Cardiac fibroblast (primary cell): ENCODE results near the gene PAF1.

Experiments used
- DNase-seq, 2 donors: peaks; one replicate each; pipeline versions ENCODE4 v3.0.0 to v3.0.0-alpha.2; 2010; ENCODE audit warnings: low read depth in 2 of 2
- H3K4me3 ChIP-seq, 2 donors: replicated peaks in 1 of 2; 1 replicate in 1 of 2; 2 replicates in 1 of 2; pipeline ENCODE4 v1.5.1; 2011; ENCODE audit warnings: low read depth in 2 of 2, low read length in 2 of 2, mild to moderate bottlenecking in 2 of 2, moderate library complexity in 1 of 2
- CTCF ChIP-seq: IDR thresholded peaks from one replicate; pipeline ENCODE4 v1.5.1; 2011; ENCODE audit warnings: low read depth, mild to moderate bottlenecking, low read length, inconsistent platforms

Gene PAF1

GRCh38 chr19:39412867-39413271 is 22.0 kb upstream of the PAF1 start:
- TF ChIP-seq CTCF, result no peak
- peak in 1 of 2 donors; percentile 24 for DNase-seq
- peak overlapping the region; percentile 84 to 87 for H3K4me3 ChIP-seq

GRCh38 chr19:39412100-39412866 is 21.4 kb upstream of the PAF1 start, which contains the start of gene PLEKHG2:
Gene PLEKHG2 (plus strand): TSS chr19:39412669. CDS start chr19:39414087, 1,418 bp downstream.
- DNase-seq, result peak; percentile 100
- TF ChIP-seq CTCF, result peak; percentile 78
- H3K4me3 ChIP-seq, result peak within 1 kb of the TSS; percentile 84 to 87

DNA sequence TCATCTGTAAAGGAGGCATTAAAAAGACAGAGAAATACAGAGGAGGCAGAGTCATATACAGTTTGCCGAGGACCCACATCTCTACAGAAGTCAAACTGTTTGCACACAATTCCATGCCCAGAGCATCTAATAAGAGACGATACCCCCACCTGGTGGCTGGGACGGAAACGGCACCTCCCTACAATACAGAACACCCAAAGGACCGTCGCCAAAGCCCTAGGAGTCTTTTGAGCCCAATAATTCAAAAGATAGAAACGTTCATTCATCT is 20.9 kb upstream of the PAF1 start:
- peak; percentile 96 for DNase-seq
- peak overlapping the region; percentile 8 to 30 for H3K4me3 ChIP-seq
- peak; percentile 93 for TF ChIP-seq CTCF

DNA sequence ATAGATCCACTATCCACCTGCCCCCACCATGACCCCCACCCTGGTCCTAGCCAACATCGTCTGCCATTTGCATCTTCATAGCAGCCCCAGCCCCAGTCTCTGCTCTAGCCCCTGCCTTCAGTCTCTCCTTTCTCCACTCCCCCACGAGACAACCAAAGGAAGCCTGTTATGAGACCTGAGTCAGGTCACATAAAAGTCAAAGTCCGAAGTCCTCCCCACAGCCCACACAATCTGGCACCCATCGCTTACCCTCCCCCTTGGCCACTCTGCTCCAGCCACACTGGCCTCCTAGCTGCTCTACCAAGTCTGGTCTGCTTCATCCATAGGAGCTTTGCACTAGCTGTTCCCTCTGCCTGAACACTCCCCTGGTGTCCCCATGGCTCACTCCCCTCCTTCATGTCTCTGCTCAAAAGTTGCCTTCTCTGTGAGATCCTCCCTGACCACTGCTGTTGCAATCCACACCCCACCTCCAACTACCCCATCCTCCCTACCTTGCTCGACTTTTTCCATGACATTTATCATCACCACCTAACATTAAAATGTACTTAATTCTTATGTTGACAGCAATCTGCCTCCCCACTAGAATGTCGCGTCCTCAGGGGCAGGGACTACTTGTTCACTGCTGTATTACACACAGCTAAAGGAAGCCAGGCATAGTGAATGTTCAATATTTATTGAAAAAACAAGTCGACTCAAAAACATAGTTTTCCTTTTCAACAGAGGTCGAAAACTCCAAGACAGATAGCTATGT is 20.4 kb upstream of the PAF1 start:
- H3K4me3 ChIP-seq, result no peak overlapping the region
- peak in 1 of 2 donors; percentile 89 for DNase-seq
- TF ChIP-seq CTCF, result no peak

GRCh38 chr19:39410831-39411080 is 19.9 kb upstream of the PAF1 start:
- H3K4me3 ChIP-seq, result no peak overlapping the region
- no peak for TF ChIP-seq CTCF
- DNase-seq, result no peak

GRCh38 chr19:39410017-39410830 is 19.3 kb upstream of the PAF1 start:
- H3K4me3 ChIP-seq, result peak overlapping the region; percentile 92 to 96
- no peak for TF ChIP-seq CTCF
- peak in 1 of 2 donors; percentile 74 for DNase-seq
